Mesenteric fat pad (tissue), 1 donor: ENCODE measurements around the gene POT1. TPM values are rescaled to one million over a fixed set of nuclear protein-coding genes. Genes with fewer than 3 reads are reported as not detected.

Source experiments
- DNase-seq: peaks from one replicate; pipeline ENCODE4 v3.0.0-alpha.2; 2020; ENCODE audit warnings: low spot score
- total RNA-seq: library from RNA; stranded (reverse); fragmentation: NEBNext Ultra II Directional; extraction: Animal tissue kit (Norgen Biotek cat#: 25700); gene quantifications from one replicate; pipeline ENCODE4 v1.2.1, GENCODE V29; 2021
- donor health status: DM: yes; HTN: yes; CAD: no.

The POT1 gene
- total RNA-seq, 1 donor from 2014 or later: 15.0 TPM

DNA sequence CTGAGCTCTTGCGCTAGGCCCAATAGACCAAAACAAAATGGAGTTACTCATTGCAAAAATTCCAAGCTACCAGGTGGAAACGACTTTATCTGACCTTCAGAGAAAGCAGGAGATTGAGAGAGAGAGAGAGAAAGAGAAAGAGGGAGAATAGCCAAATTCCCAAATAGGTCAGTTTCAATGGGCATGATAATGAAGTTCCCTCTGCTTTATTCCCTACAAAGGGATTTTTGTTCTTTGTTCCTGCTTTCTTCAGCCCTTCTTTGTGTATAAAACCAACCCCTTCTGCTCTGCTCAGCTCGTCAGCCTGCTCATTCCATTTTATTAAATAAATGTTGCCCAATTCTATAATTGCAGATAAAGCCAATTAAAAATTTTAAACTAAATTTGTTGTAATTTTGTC, 119.0 kb downstream of the POT1 start:
- no peak for DNase-seq

DNA sequence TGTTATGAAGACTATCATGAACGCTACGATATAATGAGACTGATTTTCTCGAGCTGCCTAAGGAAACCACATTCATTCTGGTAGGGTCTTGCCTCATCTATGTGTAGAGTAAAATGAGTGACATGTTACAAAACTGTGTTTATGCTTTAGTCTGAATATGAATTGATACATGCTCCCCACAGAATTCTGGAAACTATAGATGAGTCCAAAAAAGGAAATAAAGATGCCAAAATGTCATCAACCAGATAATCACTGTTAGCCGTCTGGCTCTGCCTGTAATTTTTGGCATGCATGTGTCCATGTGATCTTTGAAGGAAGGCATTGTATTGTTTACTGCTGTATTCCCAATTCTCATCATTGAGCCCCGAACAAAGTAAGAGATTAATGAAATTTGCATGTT, 121.4 kb downstream of the POT1 start:
- DNase-seq: no peak

DNA sequence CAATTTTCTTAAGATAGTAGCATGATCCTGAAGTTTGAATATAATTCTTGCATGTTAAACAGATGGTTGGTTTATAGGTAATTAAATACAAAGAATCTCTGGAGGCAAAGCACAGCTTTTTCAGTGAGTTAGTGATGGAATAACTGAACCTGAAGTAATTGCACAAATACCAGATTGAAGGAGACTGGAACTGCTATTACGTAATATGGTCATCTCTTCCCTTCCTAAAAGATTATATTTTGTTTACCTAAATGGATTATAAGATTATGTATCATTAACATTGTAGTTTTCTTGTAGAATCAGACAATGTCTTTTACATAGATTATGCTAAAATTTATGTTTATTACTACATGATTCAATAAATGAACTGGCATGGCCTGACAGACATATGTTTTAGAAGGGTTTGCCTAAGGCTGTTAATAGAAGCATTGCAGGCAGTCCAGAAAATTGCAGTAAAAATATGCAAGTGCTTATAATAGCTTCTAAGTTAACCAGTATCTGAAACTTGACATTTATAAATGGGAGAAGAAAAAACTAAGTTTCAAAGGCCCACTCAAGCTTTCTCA, 128.2 kb downstream of the POT1 start:
- DNase-seq: no peak

DNA sequence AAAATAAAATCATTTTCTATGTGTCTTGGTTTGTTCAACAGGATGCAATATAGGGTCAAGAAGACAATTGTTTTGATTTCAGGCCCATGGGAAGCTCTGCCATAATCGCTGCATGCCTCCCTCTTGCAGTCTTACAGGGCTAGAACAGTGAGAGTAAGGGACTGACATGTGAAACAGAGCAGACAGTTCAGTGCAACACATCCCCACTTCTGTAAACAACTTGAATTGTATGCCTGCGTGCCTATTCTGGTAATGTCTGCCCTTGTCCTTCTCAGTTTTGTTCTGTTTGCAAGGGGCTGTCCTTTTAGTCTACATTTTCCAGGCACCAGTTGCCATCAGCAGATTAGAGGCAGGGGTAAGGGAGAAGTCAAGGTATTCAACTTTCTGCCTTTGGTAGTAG, 129.2 kb downstream of the POT1 start:
- no peak for DNase-seq

DNA sequence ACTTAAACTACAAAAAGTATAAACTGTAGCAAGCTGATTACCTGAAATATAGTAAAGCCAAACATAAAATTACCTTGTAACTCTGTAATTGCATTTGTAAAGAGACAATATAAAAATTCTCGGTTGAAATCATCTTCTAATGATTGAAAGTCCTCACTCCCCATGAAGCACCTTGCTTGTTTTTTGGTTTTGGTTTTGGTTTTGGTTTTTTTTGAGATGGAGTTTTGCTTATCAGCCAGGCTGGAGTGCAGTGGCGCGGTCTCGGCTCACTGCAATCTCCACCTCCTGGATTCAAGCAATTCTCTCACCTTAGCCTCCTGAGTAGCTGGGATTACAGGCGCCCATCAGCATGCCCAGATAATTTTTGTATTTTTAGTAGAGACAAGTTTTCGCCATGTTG, 130.2 kb downstream of the POT1 start:
- DNase-seq: no peak

DNA sequence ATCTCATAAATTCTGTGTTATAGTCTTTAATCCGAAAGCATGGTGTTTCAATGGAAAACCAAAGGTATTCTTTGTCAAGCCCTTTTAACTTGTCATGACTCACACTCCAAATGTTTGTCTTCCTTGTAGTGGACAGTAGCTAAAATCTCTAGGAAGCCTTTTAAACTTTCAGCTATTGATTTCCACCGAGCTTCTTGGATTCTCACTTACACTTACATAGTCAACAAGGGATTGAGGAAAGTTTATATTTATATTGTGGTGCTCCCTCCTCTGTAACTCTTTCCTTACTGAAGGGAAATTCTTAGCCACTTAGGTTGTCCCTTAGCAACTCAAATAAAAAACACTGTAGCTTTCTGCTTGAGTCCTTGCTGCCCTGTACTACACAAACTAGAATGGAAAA, 132.9 kb downstream of the POT1 start:
- DNase-seq: no peak

DNA sequence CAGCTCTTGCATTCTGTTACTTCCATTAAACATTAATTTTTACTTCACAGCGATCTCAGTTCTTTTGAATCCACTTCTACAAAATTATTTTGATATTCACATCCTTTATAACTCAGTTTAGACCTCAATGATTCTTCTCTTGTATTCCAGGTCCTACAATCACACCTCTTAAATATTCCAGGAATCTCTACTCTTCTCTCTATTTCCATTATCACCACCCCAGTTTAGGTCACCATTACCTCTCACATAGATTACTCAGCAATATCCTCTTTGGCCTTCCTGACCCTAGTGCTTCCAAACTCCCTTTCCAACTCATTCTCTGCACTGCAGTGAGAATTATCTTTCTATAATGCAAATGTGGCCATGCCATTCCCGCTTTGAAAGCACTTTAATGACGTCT, 136.9 kb downstream of the POT1 start:
- DNase-seq: no peak

DNA sequence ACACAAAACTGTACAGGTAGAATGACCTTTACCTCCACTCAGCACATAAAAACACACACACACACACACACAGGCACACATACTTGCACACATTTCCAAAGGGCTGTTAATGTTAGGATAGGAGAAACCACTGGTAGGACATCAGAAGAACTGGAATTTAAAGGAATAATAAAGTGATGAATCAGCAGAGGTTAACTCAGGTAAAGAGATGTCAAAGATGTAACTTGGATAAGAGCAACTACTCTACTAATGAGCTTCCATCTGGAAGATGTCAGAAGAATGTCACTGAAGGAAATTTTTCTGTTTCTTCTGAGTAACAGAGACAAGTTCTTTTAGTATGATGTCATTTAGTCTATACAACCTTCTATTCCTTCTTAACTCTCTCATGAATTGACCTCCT, 137.6 kb downstream of the POT1 start:
- DNase-seq: no peak

DNA sequence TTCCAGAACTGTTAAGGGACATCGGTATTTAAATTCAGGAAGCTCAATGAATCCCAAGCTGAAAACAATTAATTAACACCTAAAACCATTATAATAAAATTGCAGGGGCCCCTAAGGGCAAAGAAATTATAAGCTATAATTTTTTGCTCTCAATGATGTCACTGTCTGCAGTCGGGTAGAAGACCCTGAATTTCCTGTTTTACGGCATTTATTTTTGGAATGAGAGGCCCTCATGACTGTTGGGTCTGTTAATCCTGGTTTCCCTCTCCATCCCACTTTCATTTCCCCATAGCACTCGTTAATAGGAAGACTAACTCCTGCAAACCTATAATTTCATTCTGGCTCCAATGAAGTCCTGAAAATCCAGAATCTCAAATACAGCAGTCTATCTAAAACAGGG, 138.2 kb downstream of the POT1 start:
- DNase-seq: no peak

DNA sequence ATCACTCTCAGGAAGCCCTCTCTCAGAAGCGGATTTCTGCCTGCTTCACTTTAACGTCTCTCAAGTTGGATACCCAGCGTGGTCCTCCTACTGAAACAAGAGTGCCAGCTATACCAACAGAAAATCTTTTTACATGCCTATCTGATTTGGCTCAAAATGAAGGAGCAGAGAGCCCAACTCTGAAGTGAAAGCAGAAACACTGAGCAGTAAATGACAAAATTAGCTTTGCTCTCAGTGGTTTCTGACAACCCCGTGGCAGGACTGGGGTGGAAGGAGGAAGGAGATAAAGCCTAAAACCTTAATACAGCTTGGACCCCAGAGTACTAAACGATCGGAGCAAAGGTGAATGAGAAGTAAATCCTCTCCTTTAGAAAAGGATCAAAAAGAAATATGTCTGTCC, 139.0 kb downstream of the POT1 start:
- DNase-seq: no peak

DNA sequence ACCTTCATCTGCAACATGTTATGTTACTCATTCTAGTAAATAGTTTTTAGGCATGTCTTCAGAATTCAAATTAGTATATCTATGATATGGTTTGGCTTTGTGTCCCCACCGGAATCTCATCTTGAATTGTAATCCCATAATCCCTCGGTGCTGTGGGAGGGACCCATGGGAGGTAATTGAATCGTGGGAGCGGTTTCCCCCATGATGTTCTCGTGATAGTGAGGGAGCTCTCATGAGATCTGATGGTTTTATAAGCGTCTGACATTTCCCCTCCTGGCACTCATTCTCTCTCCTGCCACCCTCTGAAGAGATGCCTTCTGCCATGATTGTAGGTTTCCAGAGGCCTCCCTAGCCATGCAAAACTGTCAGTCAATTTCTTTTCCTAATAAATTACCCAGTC, 143.6 kb downstream of the POT1 start:
- no peak for DNase-seq

DNA sequence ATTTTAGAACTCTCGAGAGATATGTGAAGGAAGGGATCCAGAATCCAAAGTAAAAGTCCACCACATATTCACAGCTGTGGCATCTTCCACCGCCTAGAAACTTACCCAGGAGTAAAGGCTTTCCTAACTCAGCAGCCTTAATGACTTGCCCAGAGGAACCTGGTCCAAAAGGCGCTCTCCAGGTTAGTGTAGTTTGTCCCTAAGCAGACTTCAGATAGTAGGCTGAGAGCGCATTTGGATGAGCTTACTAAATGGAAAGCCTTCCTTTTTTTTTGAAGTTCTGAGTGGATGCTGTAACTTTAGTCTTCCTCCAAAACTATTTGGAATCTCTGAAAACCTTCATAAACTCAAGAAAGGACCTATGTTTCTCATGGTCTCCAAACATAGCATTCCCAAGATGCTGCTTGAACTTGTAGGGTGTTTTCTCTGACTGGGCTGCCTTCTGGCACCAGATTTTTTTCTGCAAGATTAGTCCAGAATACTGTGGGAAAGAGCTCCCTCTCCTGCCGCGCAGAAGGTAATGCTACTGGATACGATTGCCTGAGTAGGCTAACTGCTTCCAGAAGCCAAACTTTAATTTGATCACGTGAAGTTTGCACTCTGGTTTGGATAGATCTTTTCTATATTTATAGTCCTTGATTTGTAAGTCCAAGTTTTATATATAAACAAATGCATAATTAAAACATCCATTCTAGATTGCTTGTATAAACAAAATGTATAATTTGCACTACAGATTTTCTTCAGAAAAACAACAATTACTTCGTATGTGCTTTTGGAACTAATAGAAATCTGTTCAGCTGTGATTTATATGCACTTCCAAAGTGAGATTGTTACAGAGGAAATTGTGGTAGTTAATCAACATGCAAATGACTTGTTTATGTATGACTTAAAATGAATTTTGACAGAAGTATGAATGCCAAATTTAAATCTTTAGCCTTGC, 144.5 kb downstream of the POT1 start:
- DNase-seq: no peak

DNA sequence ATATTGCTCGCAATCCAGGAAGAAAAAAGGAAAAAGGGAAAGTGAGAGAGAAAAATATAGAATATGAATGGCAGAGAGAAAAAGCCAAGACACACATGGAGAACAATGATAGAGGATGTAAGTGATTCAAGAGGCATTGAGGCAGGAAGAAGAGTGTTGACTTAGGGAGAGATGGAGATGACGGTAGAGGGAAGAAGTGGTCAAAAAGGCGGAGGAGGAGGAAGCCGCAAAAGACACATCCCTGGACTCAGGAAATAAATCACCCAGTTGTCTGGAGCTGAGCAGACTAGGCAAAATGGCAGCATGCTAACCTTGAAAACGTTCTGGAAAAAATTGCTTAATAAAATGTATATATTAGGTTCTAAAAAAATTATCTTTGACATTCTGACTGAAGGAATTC, 146.4 kb downstream of the POT1 start:
- DNase-seq: no peak

DNA sequence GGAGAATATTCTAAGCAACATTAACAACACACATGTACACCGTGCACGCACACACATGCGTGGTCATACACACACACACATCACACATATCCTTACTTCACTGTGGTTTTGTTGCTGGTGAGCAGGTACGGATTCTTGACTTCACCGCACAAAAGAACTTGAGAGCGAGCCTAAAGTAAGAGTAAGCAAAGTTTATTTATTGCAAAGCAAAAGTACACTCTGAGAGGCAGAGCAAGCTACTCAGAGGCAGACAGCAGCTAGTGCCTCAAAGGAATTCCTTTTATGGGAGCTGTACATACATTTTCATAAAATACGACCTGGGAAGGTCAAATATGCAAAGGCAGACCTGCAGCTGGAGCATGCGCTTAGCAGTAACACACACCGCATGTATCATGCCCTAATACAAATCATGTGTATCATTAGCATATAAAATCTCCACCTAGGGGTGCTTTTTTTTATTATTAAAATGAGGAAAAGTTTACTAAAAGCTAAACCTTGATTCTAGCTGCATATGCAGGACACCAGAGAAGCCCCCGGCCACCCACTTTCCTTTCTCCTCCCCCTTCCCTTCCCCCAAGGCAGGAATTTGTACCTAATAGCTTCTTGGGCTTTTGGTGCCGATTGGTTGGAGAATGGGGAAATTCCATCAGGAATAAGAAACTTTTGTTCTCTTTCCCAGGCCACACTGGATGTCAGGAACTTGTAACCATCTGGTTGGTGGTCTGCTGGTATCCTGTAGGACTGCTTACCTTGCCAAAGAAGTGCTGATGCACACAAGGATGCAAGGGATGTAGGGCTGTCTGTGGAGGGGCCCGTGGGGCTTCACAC, 147.5 kb downstream of the POT1 start:
- no peak for DNase-seq

DNA sequence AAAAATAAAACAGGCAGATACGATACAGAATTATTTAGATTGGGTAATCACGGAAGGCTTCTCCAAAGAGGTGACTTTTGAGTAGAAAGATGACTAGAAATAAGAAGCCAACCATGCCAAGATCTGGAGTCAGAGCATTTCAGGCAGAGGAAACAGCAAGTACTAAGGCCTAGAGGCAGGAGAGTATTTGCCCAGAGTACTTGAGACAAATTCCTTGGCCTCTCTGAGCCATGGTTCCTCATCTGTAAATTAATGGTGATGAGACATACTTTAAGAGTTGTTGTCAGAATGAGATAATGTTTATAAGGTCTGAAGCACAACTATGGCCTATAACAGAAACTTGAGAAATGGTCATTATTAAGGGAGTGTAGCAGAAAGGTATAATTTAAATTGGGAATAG, 148.2 kb downstream of the POT1 start:
- no peak for DNase-seq

DNA sequence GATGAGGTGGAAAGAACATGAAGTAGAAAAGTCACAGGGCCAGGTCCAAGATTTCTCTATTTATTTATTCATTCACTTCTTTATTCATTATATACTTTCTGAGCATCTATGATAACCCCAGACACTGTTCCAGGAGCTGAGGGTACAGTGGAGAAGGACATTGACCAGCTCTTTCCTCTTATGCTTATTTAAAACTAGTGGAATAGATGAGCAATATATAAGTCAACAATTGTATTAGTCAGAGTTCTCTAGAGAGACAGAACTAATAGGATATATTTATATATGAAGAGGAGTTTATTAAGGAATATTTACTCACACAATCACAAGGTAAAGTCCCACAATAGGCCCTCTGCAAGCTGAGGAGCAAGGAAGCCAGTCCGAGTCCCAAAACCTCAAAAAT, 149.0 kb downstream of the POT1 start:
- DNase-seq: no peak

DNA sequence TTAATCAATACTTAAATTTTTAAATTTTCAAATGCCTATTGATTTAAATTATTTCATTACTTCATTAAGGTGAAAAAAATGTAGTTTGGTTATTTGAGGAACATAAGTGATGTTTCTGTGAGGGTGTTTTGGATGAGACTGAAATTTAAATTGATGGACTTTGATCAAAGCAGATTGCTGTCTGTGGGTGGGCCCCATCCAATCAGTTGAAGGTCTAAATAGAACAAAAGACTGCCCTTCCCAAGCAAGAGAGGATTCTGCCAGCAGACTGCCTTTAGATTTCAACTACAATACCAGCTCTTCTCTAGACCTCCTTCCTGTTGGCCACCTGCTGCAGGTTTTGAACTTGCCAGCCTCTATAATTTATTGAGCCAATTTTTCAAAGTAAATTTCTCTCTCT, 149.6 kb downstream of the POT1 start:
- DNase-seq: no peak

DNA sequence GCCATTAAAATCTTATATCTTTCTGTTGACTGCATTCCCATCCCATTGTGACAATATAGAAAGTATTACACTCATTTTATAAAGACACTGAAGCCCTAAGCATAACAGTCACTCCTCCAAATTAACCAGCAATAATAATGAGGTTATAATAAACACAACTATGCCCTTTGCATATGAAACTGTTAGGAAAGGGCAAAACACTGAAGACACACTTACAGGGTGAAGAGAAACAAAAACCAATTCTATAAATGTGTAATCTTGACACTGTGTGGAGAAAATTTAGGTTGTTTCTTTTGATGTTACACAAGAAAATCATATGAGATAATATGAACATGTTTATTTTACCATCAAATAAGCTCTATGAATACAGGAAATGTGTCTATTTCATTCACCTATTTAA, 150.0 kb downstream of the POT1 start:
- no peak for DNase-seq

DNA sequence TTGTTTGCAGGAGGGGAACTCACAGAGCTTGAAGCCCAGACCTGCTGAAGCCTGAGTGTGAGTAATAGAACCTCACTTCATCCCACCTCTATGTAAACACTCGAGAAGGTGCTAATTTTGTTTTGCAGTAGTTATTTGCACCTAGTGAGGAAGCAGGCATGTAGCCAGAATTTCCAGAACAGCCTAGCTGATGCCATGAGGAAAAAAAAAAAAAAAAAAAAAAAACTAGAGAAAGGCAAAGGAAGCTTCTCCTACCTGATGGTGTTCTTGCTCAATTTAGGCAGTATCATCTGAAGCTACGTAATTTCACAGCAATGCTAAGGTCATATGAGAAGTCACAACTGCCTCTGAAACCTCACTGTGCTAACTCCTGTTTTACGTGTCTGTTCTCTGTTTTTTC, 150.4 kb downstream of the POT1 start:
- DNase-seq: no peak

DNA sequence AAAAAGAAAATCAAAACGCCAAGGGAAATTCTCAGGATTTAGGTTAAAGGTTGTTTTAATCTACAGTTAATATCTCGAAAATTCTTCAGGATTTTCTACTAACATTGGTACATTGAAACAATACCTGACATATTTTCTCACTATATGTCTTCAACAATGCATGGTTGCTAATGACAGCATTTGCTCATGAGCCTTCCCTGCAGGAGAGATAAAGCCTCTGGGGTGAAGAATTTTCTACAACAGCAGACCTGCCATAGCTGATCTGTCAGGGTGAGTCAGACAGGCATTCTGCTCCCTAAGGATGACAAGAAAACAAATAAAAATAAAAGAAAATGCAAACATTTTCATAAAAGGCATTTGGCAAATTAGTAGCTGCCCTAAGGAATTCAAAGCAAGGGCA, 152.4 kb downstream of the POT1 start:
- no peak for DNase-seq

DNA sequence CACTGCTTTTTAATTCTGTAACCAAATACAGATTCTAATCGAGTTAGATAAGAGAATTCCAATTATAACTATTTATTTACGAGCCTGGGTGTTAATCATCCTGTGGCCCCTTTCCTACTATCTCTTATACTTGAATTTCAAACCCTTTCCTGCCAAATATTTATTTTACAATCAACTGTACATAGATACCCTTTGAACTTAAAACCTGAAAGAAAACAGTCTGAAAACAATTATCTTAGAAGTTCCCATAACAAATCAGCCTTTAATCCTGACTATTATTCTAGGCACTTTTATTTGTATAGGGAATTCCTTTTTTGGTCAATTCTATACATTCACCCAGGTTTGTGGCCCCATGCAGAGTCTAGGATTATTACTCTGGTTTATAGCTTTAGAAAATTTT, 153.5 kb downstream of the POT1 start:
- DNase-seq: no peak

DNA sequence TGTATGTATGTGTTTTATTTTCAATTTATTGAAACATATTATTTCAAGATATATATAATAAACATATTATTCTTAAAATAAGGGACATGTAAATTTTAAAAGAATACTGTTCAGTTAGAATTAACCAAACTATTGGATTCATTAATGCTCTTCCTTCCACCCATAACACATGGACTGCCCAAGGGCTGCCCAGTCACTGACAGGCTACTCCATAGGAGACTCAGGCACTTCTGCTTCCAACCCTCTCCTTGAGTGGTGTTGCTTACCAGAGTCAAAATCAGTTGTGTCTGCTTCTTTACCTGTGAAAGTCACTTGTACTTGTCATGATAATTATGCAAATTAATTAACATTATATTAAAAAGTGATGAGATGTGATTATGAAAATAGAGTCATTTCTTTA, 154.2 kb downstream of the POT1 start:
- no peak for DNase-seq
